DLD1 (cell line): ENCODE measurements around the gene ENAH.
"Not testable (repeated sequence)": the region's sequence is repeated elsewhere in the genome, so short reads cannot be mapped to it uniquely, and the experiment has no call there.

Experiments used
- in situ Hi-C: cut with HindIII; loops from 2 replicates; pipeline ENCODE4 v1.10.0; 2017; ENCODE audit warnings: low sequenced_read_pairs

Gene ENAH

DNA sequence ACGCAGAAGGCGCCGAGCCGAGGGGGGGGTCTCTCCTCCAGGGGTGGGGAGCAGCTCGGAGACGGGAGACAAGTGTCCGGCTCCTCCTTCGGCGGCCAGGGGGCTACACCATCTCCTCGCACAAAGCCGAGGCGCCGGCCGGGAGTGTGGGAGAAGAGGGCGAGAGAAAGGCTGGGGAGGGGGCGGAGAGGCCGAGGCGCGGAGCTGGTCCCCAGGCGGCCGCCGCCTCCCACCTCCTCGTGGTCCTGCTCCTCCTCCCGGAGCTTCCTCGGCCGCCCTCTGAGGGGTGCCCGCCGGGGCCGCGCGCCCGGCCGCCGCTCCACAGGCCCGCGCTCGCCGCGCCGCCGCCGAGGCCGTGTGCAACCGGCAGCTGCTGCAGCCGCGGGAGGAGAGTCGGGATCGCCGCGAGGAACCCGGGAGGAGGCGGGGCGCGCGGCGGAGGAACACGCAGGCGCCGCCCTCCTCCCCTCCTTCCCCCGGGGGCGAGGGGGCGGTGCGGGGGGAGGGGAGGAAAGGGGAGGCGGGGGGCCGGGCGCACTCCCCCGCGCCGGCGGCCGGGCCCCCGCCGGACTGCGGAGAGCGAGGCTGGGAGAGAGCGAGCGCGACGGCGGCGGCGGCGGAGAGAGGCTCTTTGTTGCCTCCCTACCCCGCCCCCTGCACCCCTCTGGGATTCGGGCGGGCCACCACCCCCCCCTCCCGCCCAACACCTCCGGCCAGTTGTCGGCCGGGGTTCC is at the start of gene ENAH:
ENAH (minus strand) TSS at position 395 of the 734 bp plus-strand sequence. CDS start 433 bp downstream, outside the sequence.
- in situ Hi-C loops = no loop called here

GRCh38 chr1:225700889-225701465 is 48.1 kb upstream of the ENAH start:
- in situ Hi-C loops = no loop called here

DNA sequence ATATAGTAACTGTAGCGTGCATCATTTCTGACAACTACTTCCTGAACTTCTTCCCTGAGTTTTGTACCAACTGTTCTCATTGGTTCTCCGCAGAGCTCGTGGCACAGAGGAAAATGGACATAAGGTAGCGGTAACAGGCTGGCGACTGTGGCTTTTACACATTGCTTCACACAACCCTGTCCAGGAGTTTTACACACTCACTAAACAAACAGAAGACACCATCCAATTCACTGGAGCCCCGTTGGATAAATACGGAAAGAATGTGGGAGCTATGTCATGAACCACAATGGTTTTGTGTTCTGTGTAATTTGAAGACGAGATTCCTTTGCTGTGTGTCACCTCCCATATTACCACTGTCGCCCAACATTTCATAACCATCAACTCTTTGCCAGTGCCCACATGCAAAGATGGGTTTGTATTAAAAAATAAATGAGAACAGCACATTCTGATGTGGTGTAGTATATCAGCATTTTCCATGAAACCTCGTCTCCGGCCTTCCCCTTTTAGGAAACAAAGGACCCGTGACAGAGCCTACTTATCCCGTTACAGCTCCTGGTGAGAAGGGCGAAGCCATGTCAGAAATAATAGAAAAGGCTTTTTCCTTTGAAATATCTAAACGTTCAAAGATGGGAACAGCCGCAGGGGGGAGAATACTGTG is 47.4 kb upstream of the ENAH start:
- in situ Hi-C loops = no loop called here

DNA sequence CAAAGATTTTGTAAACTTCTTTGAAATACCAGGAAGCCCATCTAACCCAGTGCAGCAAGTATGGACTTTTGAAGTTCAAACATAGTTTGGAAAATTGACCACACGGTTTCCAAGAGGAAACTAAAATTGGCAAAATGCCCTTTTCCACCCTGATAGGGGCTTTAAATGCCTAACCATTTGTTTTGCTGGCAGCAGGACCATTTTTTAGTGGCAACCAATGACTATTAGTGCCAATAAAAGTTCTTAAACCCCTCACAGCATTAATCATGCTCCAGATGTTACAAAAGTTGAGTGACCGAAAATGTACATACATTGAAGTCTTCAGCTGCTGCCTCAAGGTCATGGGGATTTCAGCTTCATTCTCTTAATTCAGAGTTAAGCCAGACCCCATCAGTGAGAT is 46.4 kb upstream of the ENAH start:
- in situ Hi-C loops = no loop called here

DNA sequence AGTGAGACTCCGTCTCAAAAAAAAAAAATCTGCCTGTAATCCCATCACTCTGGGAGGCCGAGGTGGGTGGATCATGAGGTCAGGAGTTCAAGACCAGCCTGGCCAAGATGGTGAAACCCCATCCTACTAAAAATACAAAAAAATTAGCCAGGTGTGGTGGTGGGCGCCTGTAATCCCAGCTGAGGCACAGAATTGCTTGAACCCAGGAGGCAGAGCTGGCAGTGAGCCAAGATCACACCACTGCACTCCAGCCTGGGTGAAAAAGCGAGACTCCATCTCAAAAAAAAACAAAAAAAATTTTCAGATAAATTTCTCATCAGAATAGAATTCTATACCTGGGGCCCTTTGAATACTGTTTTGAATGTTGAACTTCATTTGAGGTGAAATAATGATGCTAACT is 45.3 kb upstream of the ENAH start:
- in situ Hi-C loops = not testable (repeated sequence)

DNA sequence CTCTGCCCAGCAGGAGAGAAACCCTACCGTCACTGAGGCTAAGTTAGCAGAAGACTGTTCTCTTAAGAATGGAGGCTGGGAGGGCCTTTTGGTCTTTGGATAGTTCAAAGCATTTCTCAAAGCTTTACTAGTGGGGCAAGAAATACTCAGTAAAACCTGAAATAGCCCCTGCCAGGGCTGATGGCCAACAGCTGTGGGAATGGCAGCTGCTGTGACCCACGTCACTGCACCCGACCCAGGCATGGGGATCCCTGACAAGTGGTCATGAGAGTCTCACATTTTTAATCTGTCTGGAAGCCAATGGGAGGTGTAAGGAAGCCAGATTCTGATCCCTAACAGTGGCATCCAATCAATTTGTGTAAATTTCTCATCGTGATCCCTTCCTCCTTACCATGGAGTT is 44.5 kb upstream of the ENAH start:
- in situ Hi-C loops = no loop called here

GRCh38 chr1:225695578-225696337 is 42.8 kb upstream of the ENAH start:
- in situ Hi-C loops = no loop called here

DNA sequence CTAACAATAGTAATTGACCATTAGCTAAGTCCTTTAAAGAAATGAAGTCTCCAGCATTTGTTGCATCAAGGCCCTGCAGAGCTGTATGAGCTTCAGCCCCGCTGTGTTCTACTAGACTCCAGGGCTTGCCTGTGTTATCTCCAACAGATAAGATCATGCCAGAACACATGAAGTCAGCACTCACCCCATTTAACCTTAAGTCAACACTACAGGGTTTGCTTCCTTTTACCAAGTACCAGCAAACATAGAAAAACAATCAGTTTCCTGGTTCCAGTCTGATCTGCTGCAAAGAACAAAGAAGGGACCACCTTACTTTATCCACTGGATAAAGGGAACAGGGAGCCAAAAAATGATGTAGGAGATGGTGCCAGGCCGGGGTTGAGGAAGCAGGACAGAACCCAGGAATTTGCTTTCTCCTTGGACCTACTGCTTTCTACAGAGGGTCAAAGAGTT is 41.3 kb upstream of the ENAH start:
- in situ Hi-C loops = no loop called here

GRCh38 chr1:225693697-225694096 is 40.8 kb upstream of the ENAH start:
- in situ Hi-C loops = not testable (repeated sequence)

GRCh38 chr1:225693085-225693696 is 40.3 kb upstream of the ENAH start:
- in situ Hi-C loops = no loop called here

GRCh38 chr1:225692517-225692879 is 39.6 kb upstream of the ENAH start:
- in situ Hi-C loops = no loop called here

DNA sequence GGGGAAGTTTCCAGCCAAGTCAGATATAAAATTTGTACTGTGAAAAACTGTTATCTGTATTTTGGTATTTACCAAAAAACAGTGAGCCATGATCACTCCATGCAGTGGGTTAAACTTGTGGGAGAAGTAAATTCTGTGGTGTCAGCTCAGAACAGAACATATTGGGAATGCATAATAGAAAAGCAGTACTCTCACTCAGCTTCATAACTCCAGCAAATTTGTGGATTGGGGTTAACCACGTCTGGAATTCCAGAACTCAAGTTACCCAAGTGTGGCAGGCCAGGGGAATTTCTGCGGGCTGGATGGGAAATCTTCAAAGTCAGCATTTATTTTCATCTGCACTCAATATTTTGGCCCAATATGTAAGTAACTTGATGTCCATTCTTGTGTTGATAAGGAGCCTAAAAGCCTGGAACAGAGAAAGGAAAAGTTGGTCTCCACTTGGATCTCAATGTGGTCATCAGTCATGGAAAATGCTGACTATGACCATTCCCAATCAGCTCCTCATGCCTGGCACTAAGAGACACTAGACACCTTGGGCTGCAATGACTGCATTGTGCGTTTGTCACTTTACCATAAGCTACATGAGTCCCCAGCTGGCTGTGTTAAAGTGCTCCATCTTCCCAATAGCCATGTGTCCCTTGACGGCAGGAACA is 39.1 kb upstream of the ENAH start:
- in situ Hi-C loops = no loop called here

- in situ Hi-C loops = no loop called here
Observed at GRCh38 chr1:225691377-225691776, 38.5 kb upstream of the ENAH start.

DNA sequence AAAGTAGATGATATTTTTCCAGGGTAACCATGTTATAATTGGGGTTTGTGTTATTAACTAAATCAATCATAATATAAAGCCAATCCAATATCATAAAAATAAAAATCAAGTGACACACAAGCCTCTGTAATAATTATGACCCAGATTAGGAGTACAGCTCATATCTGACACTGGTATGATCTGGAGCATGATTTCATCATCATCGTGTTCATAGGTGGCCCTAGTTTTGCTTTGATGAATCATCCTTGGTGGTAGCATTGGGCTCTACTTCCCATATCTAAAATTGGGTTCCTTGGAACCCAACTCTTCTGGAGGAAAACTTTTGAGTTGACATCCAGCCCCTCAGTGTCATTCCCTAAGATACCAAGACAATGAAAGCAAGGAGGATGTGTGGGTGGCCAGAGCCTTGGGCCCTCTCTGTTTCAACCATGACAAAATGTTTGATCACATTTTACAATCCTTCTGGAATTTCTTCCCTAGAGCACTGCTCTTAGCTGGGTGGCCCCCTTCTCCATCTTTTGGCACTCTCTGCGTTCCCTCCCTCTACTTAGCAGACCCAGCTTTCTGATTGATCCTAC is 37.0 kb upstream of the ENAH start:
- in situ Hi-C loops = no loop called here

DNA sequence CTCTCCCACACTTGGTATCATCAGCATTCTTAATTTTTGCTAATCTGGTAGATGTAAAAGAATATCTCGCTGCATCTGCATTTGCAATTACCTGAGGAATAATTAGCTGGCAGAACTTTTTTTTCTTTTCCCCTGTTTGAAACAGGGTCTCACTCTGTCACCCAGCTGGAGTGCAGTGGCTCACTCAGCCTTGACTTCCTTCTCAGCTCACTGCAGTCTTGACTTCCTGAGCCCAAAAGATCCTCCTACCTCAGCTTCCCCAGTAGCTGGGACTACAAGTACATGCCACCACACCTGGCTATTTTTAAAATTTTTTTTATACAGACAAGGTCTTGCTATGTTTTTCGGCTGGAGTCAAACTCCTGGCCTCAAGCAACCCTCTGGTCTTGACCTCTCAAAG is 35.4 kb upstream of the ENAH start:
- in situ Hi-C loops = no loop called here

- in situ Hi-C loops = no loop called here
Observed at GRCh38 chr1:225685476-225686176, 32.7 kb upstream of the ENAH start.

- in situ Hi-C loops = no loop called here
Observed at GRCh38 chr1:225684741-225685140, 31.8 kb upstream of the ENAH start.

- in situ Hi-C loops = no loop called here
Observed at GRCh38 chr1:225681231-225681630, 28.3 kb upstream of the ENAH start.

DNA sequence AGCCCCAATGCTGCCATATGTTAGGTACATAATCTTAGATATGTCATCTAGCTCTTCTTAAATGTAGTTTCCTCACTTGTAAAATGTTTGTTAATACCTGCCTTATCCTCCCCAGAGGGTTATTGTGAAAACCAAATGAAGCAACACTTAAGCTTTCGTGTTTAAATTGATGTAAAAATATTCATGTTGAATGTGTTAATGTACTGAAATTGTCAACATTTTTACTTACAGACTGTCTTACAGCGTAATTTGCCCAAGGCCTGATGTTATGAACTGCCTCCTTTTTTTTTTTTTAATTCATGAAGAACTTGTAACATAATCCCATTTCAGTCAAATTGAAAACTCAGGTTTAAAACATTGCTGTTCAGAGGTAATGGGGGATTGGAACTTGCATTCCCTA is 25.6 kb upstream of the ENAH start:
- in situ Hi-C loops = no loop called here
